ENCODE data around the gene TWSG1.
"Not testable (repeated sequence)": the region's sequence is repeated elsewhere in the genome, so short reads cannot be mapped to it uniquely, and the experiment has no call there.

TWSG1 gene

DNA sequence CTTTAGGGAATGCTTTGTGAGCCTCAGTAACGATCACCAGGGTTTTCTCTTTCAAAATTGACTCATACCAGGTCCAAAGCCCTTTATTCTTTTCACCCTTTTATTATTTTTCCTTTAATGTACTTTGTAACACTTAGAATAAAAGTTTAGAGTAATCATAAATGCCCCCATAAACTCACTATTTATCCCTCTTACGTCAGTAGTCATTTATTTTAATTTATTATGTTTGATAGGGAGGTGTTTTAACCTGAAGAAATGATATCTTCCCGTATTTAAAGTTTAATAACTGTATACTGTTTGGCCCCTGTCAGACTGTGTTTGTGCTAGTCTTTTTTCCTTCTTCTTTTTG is 1.1 kb downstream of the TWSG1 start:
- DNase-seq (ENCODE audit: low spot score): no peak

DNA sequence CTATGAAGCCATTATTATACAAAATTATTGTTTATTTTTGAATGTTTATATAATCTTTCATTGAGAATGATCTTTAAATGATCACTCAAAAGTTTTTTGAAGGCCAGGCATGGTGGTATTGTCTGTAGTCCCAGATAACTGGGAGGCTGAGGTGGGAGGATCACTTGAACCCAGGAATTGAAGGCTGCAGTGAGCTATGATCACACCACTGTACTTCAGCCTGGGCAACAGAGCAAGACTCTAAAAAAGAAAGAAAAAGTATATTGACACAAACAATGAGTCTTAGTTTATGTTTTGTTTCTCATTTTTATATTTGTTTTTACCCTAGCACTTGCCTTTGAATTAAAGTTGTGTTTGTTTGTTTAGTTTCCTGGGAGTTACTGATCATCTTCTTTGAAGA is 2.3 kb downstream of the TWSG1 start:
- DNase-seq (ENCODE audit: low spot score): no peak

DNA sequence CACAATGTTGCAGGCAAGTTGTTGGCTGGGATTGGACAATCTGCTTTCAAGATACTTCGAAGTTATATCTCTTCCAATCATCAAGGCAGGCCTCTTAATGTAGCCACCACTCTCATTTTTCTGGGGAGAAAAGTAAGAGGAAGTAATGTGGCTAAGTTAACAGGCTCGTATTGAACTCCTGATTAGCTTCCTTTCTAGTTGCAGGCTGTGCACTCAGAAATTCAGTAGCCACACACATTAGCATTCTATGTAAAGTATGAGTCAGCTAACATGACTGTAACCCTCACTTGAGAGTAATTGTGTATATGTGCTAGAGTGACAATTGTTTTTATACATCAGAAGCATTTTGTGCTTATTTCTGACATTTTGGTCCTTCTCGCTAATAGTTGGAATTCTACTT is 3.3 kb downstream of the TWSG1 start:
- no peak for DNase-seq (ENCODE audit: low spot score)

DNA sequence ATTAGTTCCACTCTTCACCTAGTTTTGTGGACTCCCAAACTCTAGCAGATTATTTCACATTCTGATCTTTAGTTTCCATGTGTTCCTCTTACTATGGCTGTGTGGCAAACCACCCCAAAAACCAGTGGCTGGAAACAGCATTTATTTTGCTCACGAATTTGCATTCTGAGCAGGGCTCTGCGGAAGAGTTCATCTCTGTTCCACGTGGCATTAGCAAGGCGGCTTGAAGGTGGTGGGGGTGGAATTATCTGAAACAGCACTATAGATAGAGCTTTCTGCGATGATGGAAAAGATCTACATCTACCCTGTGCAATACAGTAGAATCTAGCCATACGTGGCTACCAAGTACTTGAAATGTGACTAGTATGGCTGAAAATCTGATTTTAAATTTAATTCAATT is 5.9 kb downstream of the TWSG1 start:
- no peak for DNase-seq (ENCODE audit: low spot score)

DNA sequence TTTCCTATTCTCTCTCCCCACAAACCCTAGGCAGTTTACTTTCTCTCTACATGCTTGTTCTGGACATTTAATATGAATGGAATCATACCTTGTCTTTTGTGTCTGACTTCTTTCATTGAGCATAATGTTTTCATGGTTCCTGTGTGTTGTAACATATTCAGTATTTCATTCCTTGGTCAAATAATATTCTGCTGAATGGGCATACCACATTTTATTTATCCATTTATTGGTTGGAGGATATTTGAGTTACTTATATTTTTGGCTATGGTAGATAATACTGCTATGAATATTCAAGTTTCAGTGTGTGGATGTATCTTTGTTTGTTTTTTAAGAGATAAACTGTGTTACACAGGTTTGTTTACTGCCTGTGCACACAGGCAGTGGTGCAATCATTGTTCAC is 9.0 kb downstream of the TWSG1 start:
- DNase-seq (ENCODE audit: low spot score): no peak

DNA sequence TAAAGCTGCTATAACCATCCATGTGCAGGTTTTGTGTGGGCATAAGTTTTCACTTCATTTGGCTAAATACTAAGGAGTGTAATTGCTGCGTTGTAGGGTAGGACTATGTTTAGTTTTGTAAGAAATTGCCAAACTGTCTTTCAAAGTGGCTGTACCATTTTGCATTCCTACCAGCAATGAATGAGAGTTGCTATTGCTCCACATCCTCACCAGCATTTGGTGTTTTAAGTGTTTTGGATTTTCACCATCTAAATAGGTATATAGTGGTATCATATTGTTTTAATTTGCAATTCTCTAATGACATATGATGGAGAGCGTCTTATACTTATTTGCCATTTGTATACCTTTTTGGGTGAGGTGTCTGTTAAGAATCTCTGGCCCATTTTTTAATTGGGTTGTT is 12.2 kb downstream of the TWSG1 start:
- DNase-seq (ENCODE audit: low spot score): no peak

DNA sequence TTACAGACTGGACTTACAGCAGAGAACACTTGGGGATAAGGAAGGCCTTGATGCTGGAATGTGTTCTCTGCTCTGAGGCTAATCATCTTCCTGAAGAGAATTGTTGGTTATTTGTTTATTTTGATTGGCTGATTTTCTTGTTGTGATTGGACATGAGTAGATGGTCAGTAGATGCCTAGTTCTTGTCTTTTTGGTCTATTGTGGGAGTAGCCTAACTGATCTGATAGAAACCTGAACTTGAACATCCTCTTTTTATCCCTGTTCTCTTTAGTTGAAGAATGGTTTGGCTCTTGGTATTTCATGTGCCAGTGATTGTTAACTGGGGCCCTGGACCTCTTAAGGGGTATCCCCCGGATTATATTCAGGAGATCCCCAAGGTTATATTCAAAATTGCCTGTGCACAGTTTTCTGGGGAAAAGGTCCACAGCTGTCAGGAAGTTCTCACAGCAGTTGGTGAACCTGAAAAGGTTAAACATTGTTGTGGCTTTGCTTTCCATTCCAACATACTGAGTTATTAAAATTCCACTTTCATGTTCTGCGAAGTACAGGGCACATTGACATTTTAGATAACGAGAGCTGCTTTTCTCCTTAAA is 13.6 kb downstream of the TWSG1 start:
- DNase-seq (ENCODE audit: low spot score): no peak

DNA sequence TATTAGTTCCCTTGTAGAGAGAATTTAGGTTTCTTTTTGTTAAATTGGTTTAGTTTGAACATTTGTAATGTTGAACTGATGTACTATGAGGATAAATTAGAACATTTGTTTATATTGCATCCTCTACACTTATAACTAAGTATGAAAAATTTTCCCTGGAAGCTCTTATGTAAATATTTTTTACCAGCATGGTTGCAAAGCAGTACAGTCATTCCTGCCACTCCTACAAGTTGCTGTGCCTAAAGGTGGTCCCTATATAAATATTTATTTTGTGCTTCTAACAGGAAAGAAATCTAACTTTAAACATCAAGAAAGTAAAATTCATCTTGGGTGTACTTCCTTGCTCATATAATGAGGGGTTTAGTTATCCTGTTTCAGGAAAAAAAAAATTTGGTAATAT is 14.2 kb downstream of the TWSG1 start:
- no peak for DNase-seq (ENCODE audit: low spot score)

DNA sequence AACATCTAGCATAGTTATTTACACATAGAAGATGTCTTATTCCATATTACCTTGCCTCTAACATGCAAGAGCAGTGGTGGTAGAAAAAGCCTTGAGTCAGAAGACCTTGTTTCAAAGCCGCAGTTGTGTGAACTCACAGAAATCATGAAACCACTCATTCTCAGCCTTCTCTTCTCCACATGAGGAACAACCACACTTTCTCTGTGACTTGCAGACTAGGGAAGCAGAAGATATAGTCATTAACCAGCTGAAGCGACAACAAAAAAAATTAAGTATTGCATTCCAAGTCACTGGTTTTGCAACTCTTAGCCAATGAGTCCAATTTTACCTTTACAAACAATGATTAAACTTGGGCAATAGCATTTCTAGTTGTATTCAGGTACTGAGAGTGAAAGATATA is 19.0 kb downstream of the TWSG1 start:
- DNase-seq (ENCODE audit: low spot score): peak; percentile 11

DNA sequence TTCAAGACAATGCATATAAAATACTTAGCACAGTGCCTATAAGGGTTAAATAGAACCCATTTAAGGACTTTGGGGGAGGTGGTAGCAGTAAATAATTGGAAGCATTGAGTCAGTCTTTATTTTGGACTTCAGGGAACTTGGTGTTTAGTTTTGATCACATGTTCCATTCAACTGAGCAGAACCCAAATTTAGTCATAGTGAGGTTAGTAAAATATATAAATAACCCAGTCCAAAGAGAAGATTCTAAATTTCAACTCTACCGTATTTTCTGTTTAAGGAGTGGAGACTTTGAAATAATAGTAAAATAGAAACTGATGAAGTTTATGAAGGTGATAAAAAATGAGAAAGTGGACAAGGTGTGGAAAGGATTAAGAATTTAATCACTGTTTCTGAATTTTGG is 19.7 kb downstream of the TWSG1 start:
- DNase-seq (ENCODE audit: low spot score): no peak

DNA sequence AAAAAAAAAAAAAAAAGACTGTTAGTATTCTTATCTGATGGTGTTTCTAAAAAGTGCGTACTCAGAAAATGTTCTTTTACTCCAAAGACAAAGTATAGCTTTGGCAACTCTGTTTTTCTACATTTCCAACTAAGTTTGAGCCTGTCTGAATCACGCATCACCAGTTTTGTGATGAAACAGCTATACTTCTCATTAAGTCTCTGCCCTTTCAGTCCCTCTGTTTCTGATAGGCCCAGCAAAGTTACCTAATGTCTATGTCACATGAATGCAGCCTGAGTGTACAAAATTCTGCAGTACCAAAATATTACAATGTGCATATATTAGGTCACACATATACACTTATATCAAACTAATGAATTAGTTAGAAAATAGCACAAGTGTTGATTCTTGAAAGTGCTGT is 22.4 kb downstream of the TWSG1 start:
- DNase-seq (ENCODE audit: low spot score): no peak

DNA sequence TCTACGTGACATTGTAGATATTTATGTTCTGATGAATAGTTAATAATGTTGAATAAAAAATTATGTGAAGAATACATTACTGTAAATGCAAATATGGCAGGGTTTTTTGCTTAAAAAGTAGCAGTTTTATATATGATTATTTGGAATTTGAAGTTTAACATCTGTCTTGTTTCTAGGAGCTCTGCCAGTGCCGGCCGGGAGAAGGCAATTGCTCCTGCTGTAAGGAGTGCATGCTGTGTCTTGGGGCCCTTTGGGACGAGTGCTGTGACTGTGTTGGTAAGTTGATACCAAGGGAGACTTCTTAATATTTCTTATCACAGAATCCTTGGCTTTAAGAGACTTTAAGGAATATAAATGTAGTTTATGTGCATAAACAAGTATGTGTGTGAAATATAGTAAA is 25.2 kb downstream of the TWSG1 start:
- DNase-seq (ENCODE audit: low spot score): no peak

DNA sequence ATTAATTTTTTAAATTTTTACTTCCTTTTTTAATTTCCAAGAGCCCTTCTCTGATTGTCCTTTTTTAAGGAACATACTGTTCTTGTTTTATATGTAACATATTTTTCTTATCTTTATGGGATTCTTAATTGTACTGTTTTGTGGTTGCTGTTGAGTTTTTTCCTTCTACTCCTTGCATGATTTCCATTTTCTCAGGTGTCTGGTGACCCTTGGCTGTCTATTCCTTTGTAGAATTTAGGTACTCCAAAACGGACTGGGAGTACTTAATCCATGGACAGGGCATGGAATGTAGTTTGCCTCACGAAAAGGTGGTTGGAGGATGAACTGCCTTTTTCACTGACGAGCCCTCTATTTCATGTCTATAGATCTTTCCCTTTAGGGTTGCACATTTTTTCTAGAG is 26.6 kb downstream of the TWSG1 start:
- no peak for DNase-seq (ENCODE audit: low spot score)

DNA sequence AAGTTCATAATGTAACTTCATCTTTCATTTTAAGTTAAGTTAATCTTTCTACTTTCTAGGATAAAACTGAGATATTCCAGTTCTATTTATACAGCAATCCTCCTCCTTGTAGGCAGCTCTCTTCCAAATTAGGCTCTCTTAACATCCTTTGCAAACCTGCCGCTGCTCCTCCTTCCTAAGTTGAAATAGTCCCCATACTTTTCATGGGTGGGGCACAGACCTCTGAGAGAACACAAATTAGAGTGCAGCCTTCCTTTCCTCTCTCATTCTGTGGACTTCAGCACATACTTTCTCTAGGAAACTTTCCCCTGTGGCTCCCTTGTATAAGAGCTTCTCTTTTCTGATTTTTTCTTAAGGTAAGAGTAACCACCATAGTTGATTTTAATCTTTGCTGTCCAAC is 28.3 kb downstream of the TWSG1 start:
- no peak for DNase-seq (ENCODE audit: low spot score)

DNA sequence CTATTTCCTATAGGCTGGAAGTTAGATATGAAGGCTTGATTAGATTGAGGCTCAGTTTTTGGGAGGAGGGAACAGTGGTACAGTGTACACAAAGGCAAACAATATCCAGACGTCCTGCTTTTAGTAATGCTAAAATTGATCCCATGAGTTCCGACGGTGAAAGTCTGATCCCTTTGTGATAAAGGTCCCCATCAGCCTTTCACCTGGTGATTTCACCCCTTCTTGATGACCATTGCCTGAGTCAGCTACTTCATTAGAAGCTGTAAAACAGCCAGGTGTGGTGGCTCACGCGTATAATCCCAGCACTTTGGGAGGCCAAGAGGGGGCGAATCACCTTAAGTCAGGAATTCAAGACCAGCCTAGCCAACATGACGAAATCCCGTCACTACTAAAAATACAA is 29.7 kb downstream of the TWSG1 start:
- DNase-seq (ENCODE audit: low spot score): no peak

DNA sequence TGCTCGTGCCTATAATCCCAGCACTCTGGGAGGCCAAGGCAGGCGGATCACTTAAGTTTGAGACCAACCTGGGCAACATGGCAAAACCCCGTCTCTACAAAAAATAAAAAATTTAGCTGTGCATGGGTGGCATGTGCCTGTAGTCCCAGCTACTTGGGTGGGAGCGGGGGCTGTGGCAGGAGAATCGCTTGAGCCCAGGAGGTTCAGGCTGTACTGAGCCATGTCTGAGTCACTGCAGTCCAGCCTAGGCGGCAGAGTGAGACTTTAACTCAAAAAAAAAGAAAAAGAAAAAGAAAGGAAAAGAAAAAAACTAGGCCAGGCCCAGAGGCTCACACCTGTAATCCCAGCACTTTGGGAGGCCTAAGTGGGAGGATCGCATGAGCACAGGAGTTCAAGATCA is 30.8 kb downstream of the TWSG1 start:
- no peak for DNase-seq (ENCODE audit: low spot score)

DNA sequence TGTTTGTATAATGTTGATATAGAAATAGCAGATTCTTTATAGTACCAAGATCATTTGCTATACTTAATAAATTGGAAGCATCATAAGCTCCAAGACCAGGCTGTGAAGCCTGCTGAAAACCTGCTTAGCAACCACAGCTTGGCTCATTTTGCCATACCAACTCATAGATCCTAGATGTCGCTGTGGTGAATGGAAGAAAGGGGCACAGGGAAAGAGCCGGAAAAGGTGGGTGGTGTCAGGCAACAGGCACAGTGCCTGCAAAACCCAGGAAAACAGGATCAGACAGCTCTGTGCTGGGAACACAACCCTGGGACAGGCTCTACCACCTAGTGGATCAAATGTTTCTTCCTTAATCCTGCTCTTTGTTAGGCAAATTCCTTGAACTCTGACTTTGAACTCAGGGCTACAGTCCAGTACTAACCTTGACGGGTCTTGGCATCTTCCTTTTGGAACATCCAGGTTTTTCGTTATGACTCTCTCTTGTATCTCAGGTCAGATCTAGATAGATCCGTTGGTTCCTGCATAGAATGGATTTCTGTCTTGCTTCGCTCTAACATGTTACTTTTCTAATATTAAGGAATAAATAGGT is 31.6 kb downstream of the TWSG1 start:
- peak; percentile 83 for DNase-seq (ENCODE audit: low spot score)

DNA sequence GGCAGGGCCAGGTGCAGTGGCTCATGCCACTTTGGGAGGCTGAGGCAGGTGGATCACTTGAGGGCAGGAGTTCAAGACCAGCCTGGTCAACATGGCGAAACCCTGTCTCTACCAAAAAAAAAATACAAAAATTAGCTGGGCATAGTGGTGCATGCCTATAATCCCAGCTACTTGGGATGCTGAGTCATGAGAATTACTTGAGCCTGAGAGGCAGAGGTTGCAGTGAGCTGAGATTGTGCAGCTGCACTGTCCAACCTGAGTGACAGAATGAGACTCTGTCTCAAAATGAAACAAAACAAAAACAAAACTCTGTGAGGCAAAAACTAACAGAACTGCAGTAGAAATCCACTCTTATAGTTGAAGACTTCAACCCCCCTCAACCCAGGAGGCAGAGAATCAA is 38.7 kb downstream of the TWSG1 start:
- not testable (repeated sequence) for DNase-seq (ENCODE audit: low spot score)

DNA sequence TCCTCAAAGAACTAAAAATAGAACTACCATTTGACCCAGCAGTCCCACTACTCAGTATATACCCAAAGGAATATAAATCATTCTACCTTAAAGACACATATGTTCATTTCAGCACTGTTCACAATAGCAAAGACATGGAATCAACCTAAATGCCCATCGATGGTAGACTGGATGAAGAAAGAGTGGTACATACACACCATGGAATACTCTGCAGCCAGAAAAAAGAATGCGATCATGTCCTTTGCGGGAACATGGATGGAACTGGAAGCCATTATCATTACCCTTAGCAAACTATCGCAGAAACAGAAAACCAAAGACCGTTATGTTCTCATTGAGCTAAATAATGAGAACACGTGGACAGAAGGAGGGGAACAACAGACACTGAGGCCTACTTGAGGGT is 44.5 kb downstream of the TWSG1 start:
- no peak for DNase-seq (ENCODE audit: low spot score)

DNA sequence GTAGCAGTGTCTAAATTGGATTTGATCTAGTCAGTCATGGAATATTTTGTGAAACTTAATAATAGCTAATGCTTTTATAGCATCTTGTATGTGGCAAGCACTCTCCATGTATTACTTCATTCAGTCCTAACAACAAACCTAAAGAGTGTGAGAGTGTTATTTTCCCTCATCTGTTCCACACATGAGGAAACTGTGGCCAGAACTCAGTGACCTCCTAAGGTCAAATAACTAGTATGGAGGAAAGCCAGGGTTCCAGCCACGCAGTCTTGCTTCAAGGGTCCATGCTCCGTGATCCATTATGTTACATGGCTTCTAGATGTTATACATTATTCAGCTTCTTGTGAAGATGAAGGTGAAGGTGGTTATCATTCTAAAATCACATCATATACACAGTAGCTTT is 45.5 kb downstream of the TWSG1 start:
- no peak for DNase-seq (ENCODE audit: low spot score)

DNA sequence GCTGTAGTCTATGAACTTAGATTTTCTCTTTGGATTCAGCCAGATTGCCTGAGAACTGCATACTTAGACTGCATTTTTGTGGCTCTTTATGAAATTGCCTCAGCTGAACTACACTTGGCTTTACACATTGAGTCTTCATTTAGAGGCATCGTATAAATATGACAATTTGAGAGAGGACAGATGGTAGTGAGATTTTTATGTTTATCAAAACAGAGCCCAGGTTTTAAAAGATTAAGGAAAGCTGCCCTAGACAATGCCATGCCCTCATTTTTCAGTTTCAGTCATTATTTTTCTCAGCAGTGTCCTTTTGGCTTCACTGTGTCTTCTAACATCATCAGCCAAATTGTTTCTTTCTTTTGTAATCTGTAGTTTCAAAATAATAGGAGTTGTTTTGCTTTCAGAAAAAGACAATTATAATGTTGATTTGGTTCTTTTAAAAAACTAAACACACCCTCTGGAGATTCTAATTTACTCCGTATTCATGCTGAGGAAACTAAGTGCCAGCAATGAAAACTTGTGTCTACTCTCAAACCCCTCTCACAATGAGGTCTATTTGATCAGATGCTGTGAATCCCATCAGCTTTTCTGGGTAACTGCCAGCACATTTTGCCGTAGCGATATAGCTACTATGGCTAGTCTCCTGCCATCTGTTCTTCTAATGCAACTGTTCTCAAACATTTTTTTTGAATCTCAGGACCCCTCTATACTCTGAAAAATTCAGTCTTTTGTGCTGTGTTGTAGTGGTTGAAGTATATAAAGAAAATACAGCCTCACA is 46.2 kb downstream of the TWSG1 start:
- DNase-seq (ENCODE audit: low spot score): peak; percentile 27

DNA sequence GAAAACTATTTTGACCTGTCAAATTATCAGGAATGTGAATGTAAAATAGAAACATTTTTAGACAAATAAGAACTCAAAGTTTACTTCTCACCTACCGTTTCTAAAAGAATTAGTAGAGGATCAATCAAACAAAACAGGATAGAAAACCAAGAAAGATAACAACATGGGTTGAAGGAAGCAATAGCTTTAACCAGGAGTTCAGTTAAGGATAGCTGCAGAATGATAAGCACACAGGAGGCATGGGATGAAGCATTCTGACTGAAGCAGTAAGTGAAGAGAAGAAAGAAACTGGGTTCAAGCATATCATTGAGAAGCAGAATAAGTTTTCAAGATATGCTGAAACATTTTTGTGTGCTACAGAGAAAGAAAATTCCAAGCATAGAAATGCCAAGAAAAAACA is 52.3 kb downstream of the TWSG1 start:
- DNase-seq (ENCODE audit: low spot score): no peak

DNA sequence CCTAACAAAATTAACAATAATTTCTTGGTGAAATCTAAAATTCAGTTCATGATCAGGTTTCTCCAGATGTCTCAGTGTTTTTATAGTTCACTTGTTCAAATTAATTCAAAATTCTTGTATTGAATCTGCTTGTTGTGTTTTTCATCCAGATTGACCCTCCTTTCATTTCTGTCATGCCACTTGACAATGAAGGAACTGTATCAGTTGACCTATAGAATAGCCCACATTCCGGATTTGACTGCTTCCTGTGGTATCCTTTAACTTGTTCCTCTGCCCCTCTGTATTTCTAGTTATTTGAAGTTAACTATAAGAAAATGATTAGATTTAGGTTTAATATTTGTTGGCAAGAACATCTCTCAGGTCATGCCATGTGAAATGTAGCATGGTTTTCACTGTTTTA is 53.3 kb downstream of the TWSG1 start:
- DNase-seq (ENCODE audit: low spot score): no peak

DNA sequence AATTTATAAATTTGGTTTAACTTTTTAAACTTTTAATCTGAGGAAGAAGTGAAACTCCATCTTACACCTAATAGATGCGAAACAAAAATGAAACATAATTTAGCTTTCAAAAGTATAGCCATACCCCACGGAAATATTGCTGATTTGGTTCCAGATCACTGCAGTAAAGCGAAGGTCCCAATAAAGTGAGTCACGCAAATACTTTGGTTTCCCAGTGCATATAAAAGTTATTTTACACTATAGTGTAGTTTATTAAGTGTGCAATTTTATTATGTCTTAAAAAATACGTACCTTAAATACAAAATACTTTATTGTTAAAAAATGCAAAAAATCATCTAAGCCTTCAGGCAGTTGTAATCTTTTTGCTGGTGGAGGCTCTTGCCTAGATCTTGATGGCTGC is 55.1 kb downstream of the TWSG1 start:
- no peak for DNase-seq (ENCODE audit: low spot score)

All from Ammon's horn (tissue), 1 donor.